Endothelial cell of umbilical vein (primary cell): ENCODE measurements around the gene PTGS1.

Experiments
- CTCF ChIP-seq, 2 donors: IDR thresholded peaks; 1 replicate in 1 of 2; 2 replicates in 1 of 2; pipeline ENCODE4 v1.5.1; 2011; ENCODE audit warnings: low read length in 2 of 2, mild to moderate bottlenecking in 2 of 2, moderate library complexity in 2 of 2, control low read depth in 1 of 2, inconsistent platforms in 1 of 2, low read depth in 1 of 2; ENCODE audit not compliant: insufficient read depth in 1 of 2; ENCODE audit errors: extremely low read depth in 1 of 2
- EZH2 ChIP-seq: IDR thresholded peaks from 2 replicates; pipeline ENCODE4 v1.6.1; 2012; ENCODE audit warnings: borderline replicate concordance, low read depth, mild to moderate bottlenecking, moderate library complexity, low read length, inconsistent platforms; ENCODE audit not compliant: severe bottlenecking
- GATA2 ChIP-seq: IDR thresholded peaks from 2 replicates; pipeline ENCODE4 v1.7.0; 2011; ENCODE audit warnings: low read depth, mild to moderate bottlenecking, moderate library complexity, mixed read lengths, low read length; ENCODE audit not compliant: insufficient read length, insufficient read depth
- MAX ChIP-seq: IDR thresholded peaks from 2 replicates; pipeline ENCODE4 v1.6.1; 2011; ENCODE audit not compliant: insufficient read depth, insufficient read length
- MYC ChIP-seq: IDR thresholded peaks from one replicate; pipeline ENCODE4 v1.6.1; 2011; ENCODE audit warnings: mild to moderate bottlenecking, low read depth, low read length
- POLR2A ChIP-seq: IDR thresholded peaks from 2 replicates; pipeline ENCODE4 v1.6.1; 2012; ENCODE audit warnings: low read depth, mild to moderate bottlenecking, control low read depth, low read length
- POLR2AphosphoS5 ChIP-seq: IDR thresholded peaks from 2 replicates; pipeline ENCODE4 v1.6.1; 2012; ENCODE audit warnings: low read depth, mild to moderate bottlenecking, control low read depth, low read length, moderate library complexity; ENCODE audit not compliant: insufficient read depth

- no peak for TF ChIP-seq CTCF (IDR thresholded peaks at IDR 0.05; ENCODE audit: extremely low read depth in 1 of 2, insufficient read depth in 1 of 2, low read depth in 1 of 2, low read length in 2 of 2)
- TF ChIP-seq POLR2AphosphoS5, result no peak
- TF ChIP-seq POLR2A, result no peak
- TF ChIP-seq GATA2, result no peak
- no peak for TF ChIP-seq EZH2
- no peak for TF ChIP-seq MAX
- TF ChIP-seq MYC, result no peak
Observed at GRCh38 chr9:122403381-122404000, 32.7 kb downstream of the PTGS1 start.
